Measurements from ENCODE around the gene INTS3.
"Not testable (repeated sequence)": the region's sequence is repeated elsewhere in the genome, so short reads cannot be mapped to it uniquely, and the experiment has no call there.

Gene INTS3

DNA sequence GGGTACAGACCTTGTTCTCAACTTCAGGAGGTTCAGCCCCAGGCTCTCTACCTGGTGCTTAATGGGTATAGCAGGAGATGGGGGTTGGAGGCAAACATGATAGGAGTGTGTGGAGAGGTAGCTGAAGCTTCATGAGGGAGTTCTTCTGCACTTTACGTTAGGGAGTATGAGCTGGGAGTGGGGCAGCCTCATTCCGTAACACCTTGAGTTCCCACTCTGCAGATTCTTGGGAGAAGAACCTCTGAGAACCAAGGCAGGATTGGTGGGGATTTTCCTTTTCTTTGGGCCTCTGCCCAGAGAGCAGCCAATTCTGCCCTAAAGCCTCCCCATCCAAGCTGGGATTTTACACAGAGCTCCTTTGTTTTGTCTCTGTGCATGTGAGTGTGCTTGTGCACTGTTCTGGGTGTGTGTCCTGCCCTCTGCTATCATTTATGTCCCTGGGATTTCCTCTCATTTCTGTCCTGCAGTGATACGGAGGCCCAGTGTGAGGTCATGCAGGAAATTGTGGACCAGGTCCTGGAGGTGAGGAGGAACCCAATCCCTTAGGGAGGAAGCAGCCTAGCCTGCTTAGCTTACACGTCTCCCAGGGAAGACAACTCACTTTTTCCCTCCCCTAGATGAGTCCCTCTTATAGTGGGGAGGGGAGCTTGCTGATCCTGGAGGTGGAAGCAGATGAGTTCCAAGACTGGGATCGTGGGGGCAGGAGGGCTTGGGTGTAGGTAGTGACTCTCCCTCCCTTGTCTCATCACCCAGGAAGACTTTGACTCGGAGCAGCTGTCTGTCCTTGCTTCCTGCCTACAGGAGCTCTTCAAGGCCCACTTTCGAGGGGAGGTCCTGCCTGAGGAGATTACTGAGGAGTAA, 35.7 kb downstream of the INTS3 start:
- FAIRE-seq: no peak

DNA sequence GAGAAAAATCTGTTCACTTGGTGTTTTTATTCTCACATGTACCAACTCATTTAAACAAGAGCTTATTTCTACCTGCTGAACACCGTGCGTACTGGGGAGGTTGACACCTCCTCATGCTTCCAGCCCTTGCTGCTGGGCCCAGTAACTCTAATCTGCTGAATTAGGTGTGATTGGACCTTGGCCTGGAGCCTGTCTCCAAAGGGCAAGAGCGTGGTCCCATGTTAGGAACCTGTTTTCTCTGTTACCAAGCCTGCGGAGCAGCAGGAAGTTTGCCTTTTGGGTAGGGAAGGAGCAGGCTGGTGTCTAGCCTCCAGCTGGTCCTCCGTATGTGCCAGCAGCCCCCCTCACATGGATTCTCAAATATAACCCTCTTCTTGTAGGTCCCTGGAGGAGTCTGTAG, 36.5 kb downstream of the INTS3 start:
- FAIRE-seq: no peak

DNA sequence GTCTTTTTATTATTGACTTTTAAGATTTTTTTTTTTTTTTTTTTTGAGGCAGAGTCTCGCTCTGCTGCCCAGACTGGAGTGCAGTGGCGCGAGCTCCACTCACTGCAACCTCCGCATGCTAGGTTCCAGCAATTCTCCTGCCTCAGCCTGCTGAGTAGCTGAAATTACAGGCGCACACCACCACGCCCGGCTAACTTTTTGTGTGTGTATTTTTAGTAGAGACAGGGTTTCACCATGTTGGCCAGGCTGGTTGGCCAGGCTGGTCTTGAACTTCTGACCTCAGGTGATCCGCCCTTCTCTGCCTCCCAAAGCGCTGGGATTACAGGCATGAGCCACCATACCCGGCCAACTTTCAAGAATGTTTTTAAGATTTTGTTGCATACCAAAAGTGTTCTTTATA, 38.8 kb downstream of the INTS3 start:
- FAIRE-seq: not testable (repeated sequence)

DNA sequence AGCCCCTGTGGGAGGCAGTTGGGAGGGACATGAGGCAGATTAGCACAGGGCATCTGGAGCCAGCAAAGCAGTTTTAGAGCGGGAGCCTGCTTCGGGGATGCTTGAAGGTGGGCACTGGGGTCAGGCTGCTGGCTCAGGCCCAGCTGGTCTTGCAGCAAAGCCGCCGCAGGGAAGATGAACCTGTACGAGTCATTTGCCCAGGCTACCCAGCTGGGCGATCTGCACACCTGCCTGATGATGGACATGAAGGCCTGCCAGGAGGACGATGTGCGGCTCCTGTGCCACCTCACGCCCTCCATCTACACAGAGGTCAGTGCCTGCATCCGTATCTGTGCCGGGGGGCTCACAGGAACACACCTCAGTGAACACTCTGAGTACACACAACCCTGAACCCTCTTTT, 39.7 kb downstream of the INTS3 start:
- no peak for FAIRE-seq

DNA sequence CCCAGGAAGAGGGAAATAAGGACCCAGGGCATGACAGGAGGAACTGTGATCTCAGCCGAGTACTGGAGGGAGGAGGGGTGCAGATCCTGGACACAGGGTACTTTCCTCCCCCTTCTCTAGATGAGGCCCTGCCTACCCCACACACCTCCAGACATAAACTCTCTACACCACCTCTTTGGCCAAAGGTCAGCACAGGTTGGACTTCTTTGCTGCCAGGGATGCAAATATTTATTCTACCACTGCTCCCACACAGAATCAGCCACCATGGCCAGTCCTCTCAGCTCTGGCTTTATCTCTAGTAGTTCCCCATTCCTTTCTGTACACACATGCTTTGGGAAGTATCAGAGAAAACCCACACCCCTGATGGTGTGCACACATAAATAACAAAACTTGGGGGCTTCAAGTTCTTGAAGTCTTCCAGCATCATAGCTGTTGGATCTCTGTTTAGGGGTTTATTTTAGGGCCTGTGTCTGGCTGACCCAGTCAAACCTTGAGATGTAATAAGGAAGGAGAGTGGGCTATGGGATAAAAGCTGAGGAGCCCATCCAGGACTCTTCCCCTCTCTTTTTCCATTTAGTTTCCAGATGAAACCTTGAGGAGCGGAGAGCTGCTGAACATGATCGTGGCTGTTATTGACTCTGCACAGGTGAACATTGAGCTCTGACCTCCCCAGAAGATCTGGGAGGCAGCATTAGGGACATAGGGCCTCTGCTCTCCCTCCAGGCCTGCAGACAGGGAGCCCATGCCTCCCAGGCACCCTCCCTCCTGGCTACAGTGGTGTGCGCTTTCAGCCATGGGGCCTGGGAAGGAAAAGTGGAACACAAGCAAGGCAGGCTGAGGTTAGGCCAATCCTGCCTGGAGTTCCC, 40.7 kb downstream of the INTS3 start:
- no peak for FAIRE-seq

DNA sequence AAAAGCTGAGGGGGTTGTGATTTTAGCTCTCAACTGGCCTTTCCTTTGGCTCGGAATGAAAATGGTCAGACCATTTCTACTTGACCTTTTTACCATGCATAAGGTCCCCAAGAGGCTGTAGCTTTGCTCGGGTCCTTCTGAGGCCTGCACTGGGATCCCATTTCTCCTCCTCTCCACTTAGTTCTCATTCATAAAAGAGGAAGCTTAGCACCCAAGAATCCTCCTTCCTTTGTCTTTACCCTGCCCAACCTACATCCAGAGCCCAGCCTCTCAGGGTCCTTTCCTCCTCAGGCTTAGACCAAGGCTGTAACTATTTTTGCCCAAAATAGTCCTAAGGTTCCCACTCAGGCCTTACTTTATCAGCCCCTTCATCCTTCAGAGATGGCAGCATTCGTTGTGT, 41.4 kb downstream of the INTS3 start:
- FAIRE-seq: no peak

DNA sequence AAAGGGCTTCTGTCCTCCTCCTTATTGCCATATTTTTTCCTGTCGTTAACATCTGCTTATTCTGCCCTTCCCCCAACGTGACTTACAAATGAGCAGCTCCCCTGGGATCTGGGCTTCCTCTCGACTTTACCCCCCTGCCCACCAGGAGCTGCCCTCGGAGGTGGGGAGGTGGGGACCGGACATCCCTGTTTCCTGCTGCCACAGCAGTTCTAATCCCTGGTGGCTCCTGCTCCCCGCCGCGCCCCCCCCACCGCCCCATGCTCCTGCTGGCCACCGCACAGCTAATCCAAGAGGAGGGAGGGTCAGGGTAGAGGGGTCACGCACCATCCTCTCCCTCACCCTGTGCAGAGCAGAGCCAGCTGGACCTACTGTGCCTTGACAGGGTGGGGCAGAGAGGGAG, 42.9 kb downstream of the INTS3 start:
- FAIRE-seq: no peak

DNA sequence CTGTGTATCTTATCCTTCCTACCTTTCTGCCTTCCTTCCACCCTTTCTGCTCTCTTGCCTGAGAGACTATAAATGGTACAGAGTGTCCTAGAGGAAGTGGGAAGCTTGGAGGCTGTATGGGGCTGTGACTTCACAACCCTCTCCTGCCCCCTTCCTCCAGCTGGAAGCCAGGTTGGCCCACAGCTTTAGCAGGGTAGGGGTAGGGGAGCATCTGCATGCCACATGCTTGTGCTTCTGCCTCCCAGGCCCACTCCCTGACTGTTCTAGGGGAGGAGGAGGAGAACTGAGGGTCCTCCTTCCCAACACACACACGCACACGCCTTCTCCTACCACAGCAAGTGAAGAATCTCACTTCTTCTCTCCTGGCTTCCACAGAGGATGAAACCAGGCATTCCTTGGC, 43.4 kb downstream of the INTS3 start:
- FAIRE-seq: no peak

DNA sequence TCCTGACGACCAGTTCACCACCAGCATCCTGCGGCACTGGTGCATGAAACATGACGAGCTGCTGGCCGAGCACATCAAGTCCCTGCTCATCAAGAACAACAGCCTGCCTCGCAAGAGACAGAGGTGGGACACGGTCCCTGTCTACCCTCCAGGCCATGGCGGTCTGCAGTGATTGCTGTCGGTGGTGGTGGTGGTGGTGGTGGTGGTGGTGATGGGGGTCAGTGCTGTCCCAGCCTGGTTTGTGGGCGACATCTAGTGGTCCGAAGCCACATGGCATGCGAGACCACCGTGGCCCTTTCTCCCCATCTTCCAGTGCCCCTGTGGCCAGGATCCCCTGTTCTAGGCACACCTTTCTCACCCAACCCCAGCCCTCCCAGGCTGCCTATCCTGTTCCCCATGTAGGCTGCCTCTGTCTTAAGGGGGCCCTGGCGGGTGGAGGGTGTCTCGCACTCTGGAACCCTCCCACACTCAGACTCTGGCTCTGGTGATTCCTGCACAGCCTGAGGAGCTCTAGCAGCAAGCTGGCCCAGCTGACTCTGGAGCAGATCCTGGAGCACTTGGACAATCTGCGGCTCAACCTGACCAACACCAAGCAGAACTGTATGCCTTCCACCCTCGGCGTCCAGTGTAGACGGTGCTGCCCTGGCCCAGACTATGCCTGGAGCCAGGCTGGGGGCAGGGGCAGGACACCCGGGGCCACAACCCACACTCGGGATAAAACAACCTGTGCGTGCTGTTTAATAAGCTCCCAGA, 44.2 kb downstream of the INTS3 start:
- no peak for FAIRE-seq

DNA sequence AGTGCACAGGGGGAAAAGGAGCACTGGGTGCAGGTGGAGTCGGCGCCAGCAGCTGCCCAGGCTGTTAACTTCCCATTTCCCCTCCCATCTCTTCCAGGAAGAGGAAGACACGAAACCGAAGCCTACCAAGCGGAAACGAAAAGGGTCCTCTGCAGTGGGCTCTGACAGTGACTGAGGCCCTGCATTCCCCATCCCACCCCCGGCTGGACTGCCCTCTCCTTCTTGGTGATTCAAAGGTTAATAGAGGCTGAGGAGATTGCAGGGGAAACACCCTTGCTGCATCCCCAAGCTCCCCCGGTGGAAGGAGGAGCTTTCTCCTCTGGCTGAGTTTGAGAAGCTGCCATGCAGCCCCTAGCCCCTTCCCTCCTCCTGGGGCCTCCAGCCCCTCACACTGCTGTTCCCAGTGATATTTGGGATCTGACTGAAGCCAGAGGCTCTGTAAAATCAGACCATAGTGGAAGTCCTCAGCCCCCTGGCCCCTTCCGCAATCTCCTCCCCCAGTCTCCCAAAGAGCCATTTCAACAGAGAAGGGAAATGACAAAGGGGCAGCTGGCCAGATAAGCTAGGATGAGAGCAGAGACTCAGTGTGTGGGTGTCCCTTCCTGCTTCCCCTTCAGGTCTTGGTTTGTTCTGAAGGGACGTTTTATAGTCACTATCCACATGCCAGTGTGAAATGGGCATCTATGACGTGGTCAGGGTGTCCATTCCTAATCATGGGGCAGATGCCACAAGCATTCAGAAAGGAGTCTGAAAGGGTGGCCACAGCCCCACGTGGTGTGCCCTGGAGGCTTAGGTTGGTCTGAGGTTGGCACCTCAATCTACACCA, 45.5 kb downstream of the INTS3 start:
- FAIRE-seq: no peak

DNA sequence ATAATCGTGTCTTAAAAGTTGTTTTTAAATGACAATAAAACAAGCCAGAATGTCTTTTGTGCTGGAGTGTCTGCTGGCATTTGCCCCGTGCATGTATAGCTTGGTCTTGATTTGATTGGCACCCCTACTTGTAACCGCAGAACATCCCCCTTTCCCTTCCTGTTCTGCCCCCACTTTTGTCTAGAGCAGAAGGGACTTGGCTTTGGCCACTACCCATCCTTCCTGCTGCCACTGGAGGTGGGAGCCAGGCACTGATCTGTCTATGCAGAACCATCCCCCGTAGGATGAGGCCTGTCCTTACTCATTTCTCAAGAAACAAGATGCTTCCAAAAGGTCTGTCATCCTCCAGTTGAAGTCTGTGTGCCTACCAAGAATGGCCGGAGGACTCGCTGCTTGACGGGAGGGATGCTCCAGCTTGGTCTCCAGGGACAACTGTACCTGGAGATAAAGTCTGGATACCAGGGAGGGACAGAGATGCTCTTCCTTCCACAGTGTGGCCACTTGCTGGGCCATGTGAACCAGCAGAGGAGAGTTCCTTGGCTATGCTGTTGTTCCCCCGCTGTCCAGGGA, 46.3 kb downstream of the INTS3 start:
- FAIRE-seq: no peak

DNA sequence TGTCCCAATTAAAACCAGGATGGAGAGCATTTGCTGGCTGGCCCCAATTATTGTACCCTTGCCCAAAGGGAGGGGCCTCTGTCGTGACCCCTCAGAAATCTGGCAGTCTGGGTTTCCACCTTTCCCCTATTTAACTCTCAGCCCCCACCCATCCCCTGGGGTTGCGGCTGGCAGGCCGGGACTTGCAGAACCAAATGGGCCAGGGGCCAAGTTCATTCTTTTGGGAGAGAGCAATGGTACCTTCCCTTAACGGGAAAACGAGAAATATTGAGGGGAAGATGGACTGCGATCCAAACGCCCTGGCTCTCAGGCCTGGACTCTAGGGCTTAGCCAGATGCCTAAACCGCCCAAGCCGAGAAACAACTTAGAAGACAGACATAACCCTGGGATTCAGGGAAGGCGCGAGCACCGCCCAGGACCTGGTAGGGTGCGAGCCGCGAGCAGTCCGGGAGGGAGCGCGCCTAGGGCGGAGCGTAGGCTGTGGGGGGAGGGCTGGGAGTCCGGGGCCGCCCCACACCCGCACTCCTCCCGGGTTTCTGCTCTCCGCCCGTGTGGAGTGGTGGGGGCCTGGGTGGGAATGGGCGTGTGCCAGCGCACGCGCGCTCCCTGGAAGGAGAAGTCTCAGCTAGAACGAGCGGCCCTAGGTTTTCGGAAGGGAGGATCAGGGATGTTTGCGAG, 47.1 kb downstream of the INTS3 start, which contains the start of gene SLC27A3:
TSS of gene SLC27A3 (plus strand) at position 628 of the 678 bp plus-strand sequence. CDS start 91 bp downstream, outside the sequence.
- FAIRE-seq: no peak

DNA sequence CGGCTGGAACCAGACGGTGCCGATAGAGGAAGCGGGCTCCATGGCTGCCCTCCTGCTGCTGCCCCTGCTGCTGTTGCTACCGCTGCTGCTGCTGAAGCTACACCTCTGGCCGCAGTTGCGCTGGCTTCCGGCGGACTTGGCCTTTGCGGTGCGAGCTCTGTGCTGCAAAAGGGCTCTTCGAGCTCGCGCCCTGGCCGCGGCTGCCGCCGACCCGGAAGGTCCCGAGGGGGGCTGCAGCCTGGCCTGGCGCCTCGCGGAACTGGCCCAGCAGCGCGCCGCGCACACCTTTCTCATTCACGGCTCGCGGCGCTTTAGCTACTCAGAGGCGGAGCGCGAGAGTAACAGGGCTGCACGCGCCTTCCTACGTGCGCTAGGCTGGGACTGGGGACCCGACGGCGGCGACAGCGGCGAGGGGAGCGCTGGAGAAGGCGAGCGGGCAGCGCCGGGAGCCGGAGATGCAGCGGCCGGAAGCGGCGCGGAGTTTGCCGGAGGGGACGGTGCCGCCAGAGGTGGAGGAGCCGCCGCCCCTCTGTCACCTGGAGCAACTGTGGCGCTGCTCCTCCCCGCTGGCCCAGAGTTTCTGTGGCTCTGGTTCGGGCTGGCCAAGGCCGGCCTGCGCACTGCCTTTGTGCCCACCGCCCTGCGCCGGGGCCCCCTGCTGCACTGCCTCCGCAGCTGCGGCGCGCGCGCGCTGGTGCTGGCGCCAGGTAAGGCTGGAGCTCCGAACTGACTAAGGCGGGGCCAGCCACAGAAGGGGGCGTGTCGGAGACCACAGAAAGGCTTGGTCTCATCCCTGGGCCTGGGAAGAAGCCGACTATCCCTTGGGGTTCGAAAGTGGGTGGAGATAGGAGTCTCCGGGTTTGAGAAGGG, 47.8 kb downstream of the INTS3 start:
- no peak for FAIRE-seq

DNA sequence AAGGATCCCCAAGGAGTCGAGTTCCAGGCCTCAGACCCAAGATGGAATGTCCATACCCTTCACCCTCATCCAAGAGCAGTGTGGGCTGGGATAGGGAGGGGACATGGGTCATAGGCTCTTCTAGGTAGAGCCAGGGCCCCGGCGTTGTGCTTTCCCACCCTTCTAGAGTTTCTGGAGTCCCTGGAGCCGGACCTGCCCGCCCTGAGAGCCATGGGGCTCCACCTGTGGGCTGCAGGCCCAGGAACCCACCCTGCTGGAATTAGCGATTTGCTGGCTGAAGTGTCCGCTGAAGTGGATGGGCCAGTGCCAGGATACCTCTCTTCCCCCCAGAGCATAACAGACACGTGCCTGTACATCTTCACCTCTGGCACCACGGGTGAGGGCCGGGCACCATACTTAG, 48.5 kb downstream of the INTS3 start:
- no peak for FAIRE-seq

DNA sequence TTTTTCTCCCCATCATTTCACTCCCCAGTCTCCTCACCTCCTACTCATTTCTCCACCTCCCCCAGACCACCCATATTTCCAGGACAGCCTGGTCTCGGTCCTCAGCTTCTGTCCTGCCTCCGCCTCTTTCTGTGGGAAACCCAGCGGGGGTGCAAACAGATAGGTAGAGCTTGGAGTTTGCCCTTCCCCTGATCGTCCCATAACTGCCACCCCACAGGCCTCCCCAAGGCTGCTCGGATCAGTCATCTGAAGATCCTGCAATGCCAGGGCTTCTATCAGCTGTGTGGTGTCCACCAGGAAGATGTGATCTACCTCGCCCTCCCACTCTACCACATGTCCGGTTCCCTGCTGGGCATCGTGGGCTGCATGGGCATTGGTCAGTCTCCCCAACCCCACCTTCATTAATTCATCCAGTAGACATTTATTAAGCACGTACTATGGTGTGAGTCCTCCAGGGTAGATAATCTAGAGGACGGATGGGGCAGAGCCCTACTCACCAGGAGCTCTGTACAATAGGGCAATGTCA, 49.1 kb downstream of the INTS3 start:
- FAIRE-seq: no peak

DNA sequence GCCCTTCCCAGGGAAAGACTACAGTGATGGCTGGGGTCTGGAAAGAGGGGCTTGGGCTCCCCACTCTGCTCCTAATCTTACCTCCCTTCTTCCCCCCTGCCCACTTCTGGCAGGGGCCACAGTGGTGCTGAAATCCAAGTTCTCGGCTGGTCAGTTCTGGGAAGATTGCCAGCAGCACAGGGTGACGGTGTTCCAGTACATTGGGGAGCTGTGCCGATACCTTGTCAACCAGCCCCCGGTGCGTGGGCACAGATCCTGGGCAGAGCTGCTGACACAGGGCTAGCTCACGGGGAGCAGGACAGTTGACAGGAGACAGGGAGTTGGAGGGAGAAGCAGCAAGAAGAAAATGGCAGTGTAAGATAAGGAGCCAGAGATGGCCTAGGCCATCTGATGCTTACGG, 49.8 kb downstream of the INTS3 start:
- FAIRE-seq: no peak

DNA sequence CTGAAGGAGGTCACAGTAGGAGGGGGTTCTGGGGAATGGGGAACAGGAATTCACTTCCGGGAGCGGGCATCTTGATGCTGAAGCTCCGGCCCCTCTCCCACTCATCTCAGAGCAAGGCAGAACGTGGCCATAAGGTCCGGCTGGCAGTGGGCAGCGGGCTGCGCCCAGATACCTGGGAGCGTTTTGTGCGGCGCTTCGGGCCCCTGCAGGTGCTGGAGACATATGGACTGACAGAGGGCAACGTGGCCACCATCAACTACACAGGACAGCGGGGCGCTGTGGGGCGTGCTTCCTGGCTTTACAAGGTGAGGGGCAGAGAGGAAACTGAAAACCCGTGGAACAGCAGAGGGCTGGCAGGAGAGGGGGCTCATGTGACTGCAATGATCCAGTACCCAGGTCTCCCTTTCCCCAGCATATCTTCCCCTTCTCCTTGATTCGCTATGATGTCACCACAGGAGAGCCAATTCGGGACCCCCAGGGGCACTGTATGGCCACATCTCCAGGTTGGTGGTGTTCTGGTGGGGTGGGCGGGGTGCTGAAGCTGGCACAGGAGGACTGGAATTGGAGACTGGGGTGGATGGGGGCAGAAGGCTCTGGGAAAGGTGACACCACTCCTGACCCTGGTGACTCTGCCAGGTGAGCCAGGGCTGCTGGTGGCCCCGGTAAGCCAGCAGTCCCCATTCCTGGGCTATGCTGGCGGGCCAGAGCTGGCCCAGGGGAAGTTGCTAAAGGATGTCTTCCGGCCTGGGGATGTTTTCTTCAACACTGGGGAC, 50.4 kb downstream of the INTS3 start:
- no peak for FAIRE-seq

DNA sequence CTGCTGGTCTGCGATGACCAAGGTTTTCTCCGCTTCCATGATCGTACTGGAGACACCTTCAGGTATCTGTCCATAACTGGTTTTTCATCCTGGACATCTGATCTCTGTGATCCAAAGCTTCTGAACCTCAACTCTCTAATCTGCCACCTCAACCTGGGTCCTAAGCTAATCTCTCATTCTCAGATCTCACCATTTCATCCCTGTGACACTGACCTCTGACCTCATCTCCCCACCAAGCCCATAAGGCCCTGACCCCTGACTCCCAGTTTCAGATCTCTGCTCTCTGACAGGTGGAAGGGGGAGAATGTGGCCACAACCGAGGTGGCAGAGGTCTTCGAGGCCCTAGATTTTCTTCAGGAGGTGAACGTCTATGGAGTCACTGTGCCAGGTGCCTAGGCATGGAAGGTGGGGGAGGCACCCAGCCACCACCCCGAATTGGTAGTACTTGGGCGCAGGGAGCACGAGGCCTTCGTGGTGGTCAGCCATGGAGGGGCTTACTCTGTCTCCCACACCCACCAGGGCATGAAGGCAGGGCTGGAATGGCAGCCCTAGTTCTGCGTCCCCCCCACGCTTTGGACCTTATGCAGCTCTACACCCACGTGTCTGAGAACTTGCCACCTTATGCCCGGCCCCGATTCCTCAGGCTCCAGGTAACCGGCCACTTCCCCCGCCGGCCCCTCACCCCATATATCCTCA, 51.1 kb downstream of the INTS3 start:
- no peak for FAIRE-seq
